Liver (tissue), 9 donors: ENCODE measurements around the gene MOB1B. TPM values are rescaled to one million over a fixed set of nuclear protein-coding genes. Genes with fewer than 3 reads are reported as not detected.

Experiments used
- DNase-seq: peaks from one replicate; pipeline ENCODE4 v3.0.0-alpha.2; 2017; ENCODE audit warnings: low spot score
- H3K27ac ChIP-seq, 2 donors: one replicate each; pipeline ENCODE4 v1.7.0; 2013; ENCODE audit warnings: inconsistent platforms in 2 of 2, low read length in 2 of 2, control low read depth in 1 of 2, low read depth in 1 of 2, mild to moderate bottlenecking in 1 of 2
- H3K27me3 ChIP-seq, 4 donors: one replicate each; pipeline versions ENCODE4 v1.6.1 to v1.7.0; 2013; ENCODE audit warnings: low read length in 3 of 4, inconsistent platforms in 1 of 4, mild to moderate bottlenecking in 1 of 4, moderate library complexity in 1 of 4; ENCODE audit not compliant: control insufficient read depth in 4 of 4, insufficient read depth in 4 of 4
- H3K36me3 ChIP-seq, 4 donors: one replicate each; pipeline versions ENCODE4 v1.6.1 to v1.7.0; 2013; ENCODE audit warnings: low read length in 3 of 4, mild to moderate bottlenecking in 3 of 4, low read depth in 1 of 4, moderate library complexity in 1 of 4; ENCODE audit not compliant: control insufficient read depth in 4 of 4, insufficient read depth in 3 of 4
- H3K4me1 ChIP-seq, 4 donors: one replicate each; pipeline versions ENCODE4 v1.6.1 to v1.7.0; 2013; ENCODE audit warnings: low read length in 3 of 4, mild to moderate bottlenecking in 3 of 4, moderate library complexity in 1 of 4; ENCODE audit not compliant: control insufficient read depth in 4 of 4, insufficient read depth in 4 of 4
- H3K4me3 ChIP-seq, 3 donors: one replicate each; pipeline versions ENCODE4 v1.6.1 to v1.7.0; 2013; ENCODE audit warnings: low read length in 3 of 3, control low read depth in 1 of 3, low read depth in 1 of 3, mild to moderate bottlenecking in 1 of 3
- H3K9ac ChIP-seq, 2 donors: one replicate each; pipeline ENCODE4 v1.7.0; 2013; ENCODE audit warnings: low read length in 2 of 2, mild to moderate bottlenecking in 2 of 2, moderate library complexity in 2 of 2, control low read depth in 1 of 2, low read depth in 1 of 2
- H3K9me3 ChIP-seq, 4 donors: one replicate each; pipeline versions ENCODE4 v1.6.1 to v1.7.0; 2013; ENCODE audit warnings: low read length in 3 of 4; ENCODE audit not compliant: control insufficient read depth in 4 of 4
- FOXA1 ChIP-seq: IDR thresholded peaks from 2 replicates; pipeline ENCODE4 v1.6.1; 2016; ENCODE audit warnings: antibody characterized with exemption
- FOXA2 ChIP-seq: IDR thresholded peaks from 2 replicates; pipeline ENCODE4 v1.6.1; 2016; ENCODE audit warnings: antibody characterized with exemption
- HNF4G ChIP-seq: IDR thresholded peaks from 2 replicates; pipeline ENCODE4 v1.6.1; 2016; ENCODE audit warnings: antibody characterized with exemption
- JUND ChIP-seq, 2 donors: IDR thresholded peaks; 2 replicates each; pipeline ENCODE4 v1.6.1; 2016; ENCODE audit warnings: antibody characterized with exemption in 2 of 2
- RAD21 ChIP-seq, 2 donors: IDR thresholded peaks; 2 replicates each; pipeline ENCODE4 v1.6.1; 2016; ENCODE audit warnings: antibody characterized with exemption in 2 of 2, mild to moderate bottlenecking in 2 of 2
- RXRA ChIP-seq, 2 donors: IDR thresholded peaks; 2 replicates each; pipeline ENCODE4 v1.6.1; 2017 to 2018; ENCODE audit warnings: antibody characterized with exemption in 2 of 2, mild to moderate bottlenecking in 1 of 2
- TAF1 ChIP-seq: conservative IDR thresholded peaks from 2 replicates; pipeline ENCODE4 v1.6.1; 2016; ENCODE audit warnings: antibody characterized with exemption, mild to moderate bottlenecking
- YY1 ChIP-seq: IDR thresholded peaks from 2 replicates; pipeline ENCODE4 v1.6.1; 2016; ENCODE audit warnings: antibody characterized with exemption, mild to moderate bottlenecking
- WGBS: extraction: QIAGEN DNeasy Blood & Tissue Kit; methylation state at CpG from one replicate; pipeline ENCODE4 v1.1.7; 2013; 5-methylcytosine and 5-hydroxymethylcytosine counted together
- polyA plus RNA-seq, 2 donors: library from polyadenylated mRNA; stranded (reverse) in 1 of 2; unstranded in 1 of 2; fragments of 200-250 nt in 1 of 2; fragments of >200 nt in 1 of 2; fragmentation: Nextera tagmentation in 1 of 2; extraction: Ambion mirVana in 1 of 2; gene quantifications; one replicate each; pipeline versions ENCODE4 v1.2.1 to v1.2.3, GENCODE V29; 2013 to 2015
- total RNA-seq, 2 donors: library from RNA; depleted of rRNA; stranded (reverse); fragments of >200 nt; gene quantifications; one replicate each; pipeline ENCODE4 v1.2.3, GENCODE V29; 2014
- TF ChIP-seq, protein P1 (sequence below): IDR thresholded peaks from 2 replicates; pipeline ENCODE4 v1.6.1; 2016; ENCODE audit warnings: antibody characterized with exemption
- TF ChIP-seq, protein P2 (sequence below): fragments of 150-350 bp; IDR thresholded peaks from 2 replicates; pipeline ENCODE4 v1.5.1; 2017; ENCODE audit warnings: improper control_type of control experiment, low read depth, low read length; ENCODE audit not compliant: missing input control
- TF ChIP-seq, protein P3 (sequence below): IDR thresholded peaks from 2 replicates; pipeline ENCODE4 v1.6.1; 2016; ENCODE audit warnings: antibody characterized with exemption, mild to moderate bottlenecking
- donor health status: healthy.
- donor health status: healthy.
- donor health status: healthy.
- donor health status: healthy.
- donor health status: healthy.

The MOB1B gene
- total and polyA plus RNA-seq, 4 donors: 2.1 to 69.0 (median 3.7) TPM

DNA sequence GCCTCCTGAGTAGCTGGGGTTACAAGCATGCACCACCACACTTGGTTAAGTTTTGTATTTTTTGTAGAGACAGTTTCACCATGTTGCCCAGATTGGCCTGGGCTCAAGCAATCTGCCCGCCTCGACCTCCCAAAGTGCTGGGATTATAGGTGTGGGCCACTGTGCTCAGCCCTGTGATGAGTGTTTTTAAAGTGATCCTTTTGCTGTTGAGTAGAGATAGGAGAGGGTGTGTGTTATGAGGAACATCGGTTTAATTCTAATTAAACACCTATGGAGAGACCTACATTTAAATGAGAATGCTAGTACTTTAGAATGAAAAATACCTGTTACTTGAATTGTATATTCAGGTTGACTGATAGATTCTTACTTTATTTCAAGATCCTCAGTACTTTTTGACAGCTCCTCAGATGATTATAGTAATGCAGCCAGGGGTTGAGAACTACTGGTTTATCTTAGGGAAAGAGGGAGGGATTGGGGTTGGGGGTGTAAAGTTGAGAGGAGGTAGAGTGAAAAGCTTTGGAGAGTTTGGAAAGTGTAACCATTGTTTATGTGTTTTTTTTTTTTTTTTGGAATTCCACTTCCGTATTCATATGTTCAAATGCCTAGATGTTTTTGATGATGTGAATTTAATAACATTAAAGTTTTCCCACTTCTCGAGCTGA, 54.5 kb downstream of the MOB1B start:
- Histone ChIP-seq H3K9me3 (no peaks in the 10 kb centered on the region), H3K36me3 (peaks cover 0 to 5% (median under 1%) of the 10 kb centered on the region in 4 donors), H3K4me3 (no peak overlapping the region), H3K27me3 (no peaks in the 10 kb centered on the region), H3K4me1 (no peaks in the 10 kb centered on the region), H3K27ac (no peak overlapping the region), H3K9ac (no peak overlapping the region)
- DNase-seq: no peak
- TF ChIP-seq JUND (IDR thresholded peaks at IDR 0.05): no peak
- TF ChIP-seq TAF1: no peak
- TF ChIP-seq, protein P1, sequence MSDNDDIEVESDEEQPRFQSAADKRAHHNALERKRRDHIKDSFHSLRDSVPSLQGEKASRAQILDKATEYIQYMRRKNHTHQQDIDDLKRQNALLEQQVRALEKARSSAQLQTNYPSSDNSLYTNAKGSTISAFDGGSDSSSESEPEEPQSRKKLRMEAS: no peak
- no peak for TF ChIP-seq FOXA1
- TF ChIP-seq HNF4G: no peak
- TF ChIP-seq FOXA2: no peak
- no peak for TF ChIP-seq YY1
- WGBS: 91% methylated on average over 5 of the region's 5 CpGs

DNA sequence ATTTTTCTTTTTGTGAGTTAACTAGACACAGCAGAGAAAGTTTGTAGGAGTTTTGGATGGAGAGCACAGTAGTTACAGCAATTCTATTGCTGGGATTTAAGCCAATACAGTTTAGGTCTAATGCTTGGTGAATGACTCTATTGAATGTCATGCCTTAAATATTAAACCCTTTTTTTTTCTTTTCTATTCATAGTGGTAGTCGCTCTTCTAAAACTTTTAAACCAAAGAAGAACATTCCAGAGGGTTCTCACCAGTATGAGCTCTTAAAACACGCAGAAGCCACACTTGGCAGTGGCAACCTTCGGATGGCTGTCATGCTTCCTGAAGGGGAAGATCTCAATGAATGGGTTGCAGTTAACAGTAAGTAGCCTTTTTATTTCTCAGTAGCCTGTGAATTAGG, 56.5 kb downstream of the MOB1B start:
- H3K9ac ChIP-seq: no peak overlapping the region
- no peak for DNase-seq
- WGBS: 94% methylated on average over 3 of the region's 3 CpGs
- no peak overlapping the region for H3K27ac ChIP-seq
- TF ChIP-seq RXRA (IDR thresholded peaks at IDR 0.05) (no peak), JUND (IDR thresholded peaks at IDR 0.05) (no peak), TAF1 (no peak)
- TF ChIP-seq, protein P2, sequence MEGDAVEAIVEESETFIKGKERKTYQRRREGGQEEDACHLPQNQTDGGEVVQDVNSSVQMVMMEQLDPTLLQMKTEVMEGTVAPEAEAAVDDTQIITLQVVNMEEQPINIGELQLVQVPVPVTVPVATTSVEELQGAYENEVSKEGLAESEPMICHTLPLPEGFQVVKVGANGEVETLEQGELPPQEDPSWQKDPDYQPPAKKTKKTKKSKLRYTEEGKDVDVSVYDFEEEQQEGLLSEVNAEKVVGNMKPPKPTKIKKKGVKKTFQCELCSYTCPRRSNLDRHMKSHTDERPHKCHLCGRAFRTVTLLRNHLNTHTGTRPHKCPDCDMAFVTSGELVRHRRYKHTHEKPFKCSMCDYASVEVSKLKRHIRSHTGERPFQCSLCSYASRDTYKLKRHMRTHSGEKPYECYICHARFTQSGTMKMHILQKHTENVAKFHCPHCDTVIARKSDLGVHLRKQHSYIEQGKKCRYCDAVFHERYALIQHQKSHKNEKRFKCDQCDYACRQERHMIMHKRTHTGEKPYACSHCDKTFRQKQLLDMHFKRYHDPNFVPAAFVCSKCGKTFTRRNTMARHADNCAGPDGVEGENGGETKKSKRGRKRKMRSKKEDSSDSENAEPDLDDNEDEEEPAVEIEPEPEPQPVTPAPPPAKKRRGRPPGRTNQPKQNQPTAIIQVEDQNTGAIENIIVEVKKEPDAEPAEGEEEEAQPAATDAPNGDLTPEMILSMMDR: no peak
- no peaks in the 10 kb centered on the region for H3K27me3 ChIP-seq
- no peaks in the 10 kb centered on the region for H3K4me1 ChIP-seq
- no peak overlapping the region for H3K4me3 ChIP-seq
- peaks cover 0 to 5% (median under 1%) of the 10 kb centered on the region in 4 donors for H3K36me3 ChIP-seq
- H3K9me3 ChIP-seq: no peaks in the 10 kb centered on the region

DNA sequence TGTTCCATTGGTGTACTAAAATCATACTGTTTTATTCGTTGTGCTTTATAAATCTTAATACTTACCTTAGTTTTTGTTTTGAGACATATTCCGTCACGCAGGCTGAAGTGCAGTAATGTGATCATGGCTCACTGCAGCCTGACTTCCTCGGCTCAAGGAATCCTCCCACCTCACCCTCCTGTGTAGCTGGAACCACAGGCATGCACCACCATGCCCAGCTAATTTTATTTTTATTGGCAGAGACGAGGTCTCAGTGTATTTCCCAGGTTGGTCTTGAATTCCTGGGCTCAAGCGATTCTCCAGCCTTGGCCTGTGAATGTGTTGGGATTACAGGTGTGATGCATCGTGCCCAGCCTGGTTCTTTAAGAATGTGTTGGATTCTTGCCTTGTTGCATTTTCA, 66.9 kb downstream of the MOB1B start:
- WGBS: 94% methylated on average over 7 of the region's 7 CpGs

More for the DNA sequence above, 66.9 kb downstream of the MOB1B start:
- H3K4me3 ChIP-seq: no peak overlapping the region
- H3K4me1 ChIP-seq: no peaks in the 10 kb centered on the region
- no peak for DNase-seq
- H3K27ac ChIP-seq: no peak overlapping the region
- no peak overlapping the region for H3K9ac ChIP-seq
- no peaks in the 10 kb centered on the region for H3K27me3 ChIP-seq
- no peak for TF ChIP-seq FOXA1
- TF ChIP-seq RAD21 (IDR thresholded peaks at IDR 0.05): no peak
- TF ChIP-seq, protein P3, sequence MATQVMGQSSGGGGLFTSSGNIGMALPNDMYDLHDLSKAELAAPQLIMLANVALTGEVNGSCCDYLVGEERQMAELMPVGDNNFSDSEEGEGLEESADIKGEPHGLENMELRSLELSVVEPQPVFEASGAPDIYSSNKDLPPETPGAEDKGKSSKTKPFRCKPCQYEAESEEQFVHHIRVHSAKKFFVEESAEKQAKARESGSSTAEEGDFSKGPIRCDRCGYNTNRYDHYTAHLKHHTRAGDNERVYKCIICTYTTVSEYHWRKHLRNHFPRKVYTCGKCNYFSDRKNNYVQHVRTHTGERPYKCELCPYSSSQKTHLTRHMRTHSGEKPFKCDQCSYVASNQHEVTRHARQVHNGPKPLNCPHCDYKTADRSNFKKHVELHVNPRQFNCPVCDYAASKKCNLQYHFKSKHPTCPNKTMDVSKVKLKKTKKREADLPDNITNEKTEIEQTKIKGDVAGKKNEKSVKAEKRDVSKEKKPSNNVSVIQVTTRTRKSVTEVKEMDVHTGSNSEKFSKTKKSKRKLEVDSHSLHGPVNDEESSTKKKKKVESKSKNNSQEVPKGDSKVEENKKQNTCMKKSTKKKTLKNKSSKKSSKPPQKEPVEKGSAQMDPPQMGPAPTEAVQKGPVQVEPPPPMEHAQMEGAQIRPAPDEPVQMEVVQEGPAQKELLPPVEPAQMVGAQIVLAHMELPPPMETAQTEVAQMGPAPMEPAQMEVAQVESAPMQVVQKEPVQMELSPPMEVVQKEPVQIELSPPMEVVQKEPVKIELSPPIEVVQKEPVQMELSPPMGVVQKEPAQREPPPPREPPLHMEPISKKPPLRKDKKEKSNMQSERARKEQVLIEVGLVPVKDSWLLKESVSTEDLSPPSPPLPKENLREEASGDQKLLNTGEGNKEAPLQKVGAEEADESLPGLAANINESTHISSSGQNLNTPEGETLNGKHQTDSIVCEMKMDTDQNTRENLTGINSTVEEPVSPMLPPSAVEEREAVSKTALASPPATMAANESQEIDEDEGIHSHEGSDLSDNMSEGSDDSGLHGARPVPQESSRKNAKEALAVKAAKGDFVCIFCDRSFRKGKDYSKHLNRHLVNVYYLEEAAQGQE: no peak
- no peak for TF ChIP-seq RXRA (IDR thresholded peaks at IDR 0.05)
- H3K9me3 ChIP-seq: no peaks in the 10 kb centered on the region
- H3K36me3 ChIP-seq: peaks cover 0 to 2% (median under 1%) of the 10 kb centered on the region in 4 donors
